Upper lobe of right lung (tissue), 1 donor: ENCODE data around the gene TFDP1. TPM values are rescaled to one million over a fixed set of nuclear protein-coding genes. Genes with fewer than 3 reads are reported as not detected.

Source experiments
- ATAC-seq: fragments of 200-7000 bp; cut with Tn5 transposase; one replicate; pipeline ENCODE4 v1.9.1; 2020; ENCODE audit warnings: mild to moderate bottlenecking, moderate library complexity
- DNase-seq: peaks from one replicate; pipeline ENCODE4 v3.0.0-alpha.2; 2020
- H3K27ac ChIP-seq: fragments of 200-600 bp; one replicate; pipeline ENCODE4 v1.8.0; 2022
- H3K27me3 ChIP-seq: fragments of 200-600 bp; one replicate; pipeline ENCODE4 v1.8.0; 2022; ENCODE audit warnings: mild to moderate bottlenecking
- H3K36me3 ChIP-seq: fragments of 200-600 bp; one replicate; pipeline ENCODE4 v1.8.0; 2022
- H3K4me1 ChIP-seq: fragments of 200-600 bp; one replicate; pipeline ENCODE4 v1.8.0; 2022
- H3K4me3 ChIP-seq: fragments of 200-600 bp; one replicate; pipeline ENCODE4 v1.8.0; 2022; ENCODE audit warnings: mild to moderate bottlenecking
- H3K9me3 ChIP-seq: fragments of 200-600 bp; one replicate; pipeline ENCODE4 v1.8.0; 2022
- intact Hi-C: fragments of 100-400 bp; cut with DNase I; formaldehyde crosslinking; loops from one replicate; pipeline ENCODE4 v1.11.0; 2022
- total RNA-seq: library from RNA; stranded (reverse); fragmentation: NEBNext Ultra II Directional; extraction: Animal tissue kit (Norgen Biotek cat#: 25700); gene quantifications from one replicate; pipeline ENCODE4 v1.2.1, GENCODE V29; 2021
- TF ChIP-seq, protein P1 (sequence below): fragments of 200-600 bp; IDR thresholded peaks from one replicate; pipeline ENCODE4 v1.8.0; 2022; ENCODE audit warnings: antibody characterized with exemption
- donor health status: DM: no; HTN: yes; CAD: no; lungs with severe emphysema.

TFDP1 gene
- total RNA-seq, 1 donor from 2014 or later, result 42.3 TPM

DNA sequence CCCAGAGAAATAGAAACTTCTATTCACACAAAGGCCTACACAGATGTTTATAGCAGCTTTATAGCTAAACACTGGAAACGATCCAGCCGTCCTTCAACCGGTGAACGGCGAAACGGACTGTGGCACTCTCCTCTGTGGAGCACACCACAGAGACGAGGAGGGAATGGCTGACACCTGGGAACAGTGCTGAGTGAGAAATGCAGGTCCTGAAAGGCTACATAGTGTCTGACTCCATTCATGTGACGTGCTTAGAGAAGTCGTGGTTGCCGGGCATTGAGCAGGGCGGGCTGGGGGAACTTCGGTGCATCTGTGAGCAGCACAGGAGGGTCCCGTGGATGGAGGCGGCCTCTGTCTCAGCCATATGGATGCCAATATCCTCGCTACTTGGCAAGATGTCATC lies 79.4 kb downstream of the TFDP1 start:
- DNase-seq (peak; percentile 40), ATAC-seq (no peak)
- Histone ChIP-seq H3K36me3 (no peaks in the 10 kb centered on the region), H3K27me3 (no peaks in the 10 kb centered on the region), H3K4me3 (no peak overlapping the region), H3K4me1 (no peaks in the 10 kb centered on the region), H3K9me3 (no peaks in the 10 kb centered on the region), H3K27ac (no peak overlapping the region)
- TF ChIP-seq, protein P1, sequence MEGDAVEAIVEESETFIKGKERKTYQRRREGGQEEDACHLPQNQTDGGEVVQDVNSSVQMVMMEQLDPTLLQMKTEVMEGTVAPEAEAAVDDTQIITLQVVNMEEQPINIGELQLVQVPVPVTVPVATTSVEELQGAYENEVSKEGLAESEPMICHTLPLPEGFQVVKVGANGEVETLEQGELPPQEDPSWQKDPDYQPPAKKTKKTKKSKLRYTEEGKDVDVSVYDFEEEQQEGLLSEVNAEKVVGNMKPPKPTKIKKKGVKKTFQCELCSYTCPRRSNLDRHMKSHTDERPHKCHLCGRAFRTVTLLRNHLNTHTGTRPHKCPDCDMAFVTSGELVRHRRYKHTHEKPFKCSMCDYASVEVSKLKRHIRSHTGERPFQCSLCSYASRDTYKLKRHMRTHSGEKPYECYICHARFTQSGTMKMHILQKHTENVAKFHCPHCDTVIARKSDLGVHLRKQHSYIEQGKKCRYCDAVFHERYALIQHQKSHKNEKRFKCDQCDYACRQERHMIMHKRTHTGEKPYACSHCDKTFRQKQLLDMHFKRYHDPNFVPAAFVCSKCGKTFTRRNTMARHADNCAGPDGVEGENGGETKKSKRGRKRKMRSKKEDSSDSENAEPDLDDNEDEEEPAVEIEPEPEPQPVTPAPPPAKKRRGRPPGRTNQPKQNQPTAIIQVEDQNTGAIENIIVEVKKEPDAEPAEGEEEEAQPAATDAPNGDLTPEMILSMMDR, result no peak
- intact Hi-C loops, result no loop called here

DNA sequence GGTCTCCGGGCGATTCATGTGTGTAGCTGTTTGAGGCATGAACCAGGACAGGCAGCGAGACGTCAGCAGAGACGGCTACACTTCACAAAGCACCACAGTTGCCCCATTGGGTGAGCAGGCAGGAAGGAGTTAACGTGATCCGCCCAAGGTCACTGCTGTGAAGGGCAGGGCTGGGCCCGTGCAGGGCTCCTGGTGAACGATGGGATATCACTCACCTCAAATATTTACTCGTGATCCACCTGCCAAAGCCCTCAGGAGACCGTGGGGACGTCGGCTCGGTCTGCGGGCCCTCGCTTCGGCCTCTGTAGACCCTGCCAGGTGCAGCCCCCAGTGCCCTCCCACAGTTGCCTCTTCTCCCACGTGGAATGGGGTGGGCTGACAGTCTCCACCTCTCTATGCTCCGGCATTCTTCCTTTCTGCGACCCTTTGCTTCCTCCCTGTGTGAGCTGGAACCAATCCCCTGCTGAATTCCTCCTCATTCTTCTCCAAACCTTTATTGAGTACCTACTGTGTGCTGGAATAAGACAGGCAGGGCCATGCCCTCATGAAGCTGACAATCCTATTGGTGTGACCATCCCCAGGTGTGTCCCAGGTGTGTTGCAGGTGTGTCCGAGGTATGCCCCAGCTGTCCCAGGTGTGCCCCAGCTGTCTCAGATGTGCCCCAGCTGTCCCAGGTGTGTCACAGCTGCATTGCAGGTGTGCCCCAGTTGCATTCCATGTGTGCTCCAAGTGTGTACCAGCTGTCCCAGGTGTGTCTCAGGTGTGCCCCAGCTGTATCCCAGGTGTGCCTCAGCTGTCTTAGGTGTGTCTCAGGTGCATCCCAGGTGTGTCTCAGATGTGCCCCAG lies 80.4 kb downstream of the TFDP1 start:
- TF ChIP-seq, protein P1, result no peak
- no peak overlapping the region for H3K4me3 ChIP-seq
- no peaks in the 10 kb centered on the region for H3K4me1 ChIP-seq
- H3K36me3 ChIP-seq, result no peaks in the 10 kb centered on the region
- H3K9me3 ChIP-seq, result no peaks in the 10 kb centered on the region
- H3K27me3 ChIP-seq, result no peaks in the 10 kb centered on the region
- intact Hi-C loops, result no loop called here
- ATAC-seq (no peak), DNase-seq (peak; percentile 52)
- H3K27ac ChIP-seq, result no peak overlapping the region

DNA sequence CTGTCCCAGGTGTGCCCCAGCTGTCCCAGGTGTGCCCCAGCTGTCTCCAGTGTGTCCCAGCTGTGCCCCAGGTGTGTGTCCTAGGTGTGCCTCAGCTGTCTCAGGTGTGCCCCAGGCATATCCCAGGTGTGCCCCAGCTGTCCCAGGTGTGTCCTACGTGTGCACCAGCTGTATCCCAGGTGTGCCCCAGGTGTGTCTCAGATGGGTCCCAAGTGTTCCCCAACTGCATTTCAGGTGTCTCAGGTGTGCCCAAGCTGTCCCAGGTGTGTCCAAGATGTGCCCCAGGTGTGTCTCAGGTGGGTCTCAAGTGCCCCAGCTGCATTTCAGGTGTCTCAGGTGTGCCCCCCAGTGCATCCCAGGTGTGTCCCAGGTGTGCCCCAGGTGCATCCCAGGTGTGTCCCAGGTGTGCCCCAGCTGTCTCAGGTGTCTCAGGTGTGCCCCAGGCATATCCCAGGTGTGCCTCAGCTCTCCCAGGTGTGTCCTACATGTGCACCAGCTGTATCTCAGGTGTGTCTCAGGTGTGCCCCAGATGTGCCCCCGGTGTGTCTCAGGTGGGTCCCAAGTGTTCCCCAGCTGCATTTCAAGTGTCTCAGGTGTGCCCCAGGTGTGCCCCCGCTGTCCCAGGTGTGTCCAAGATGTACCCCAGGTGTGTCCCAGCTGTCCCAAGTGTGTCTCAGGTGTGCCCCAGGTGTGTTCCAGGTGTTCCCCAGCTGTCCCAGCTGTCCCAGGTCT lies 81.2 kb downstream of the TFDP1 start:
- Histone ChIP-seq H3K4me3 (no peak overlapping the region), H3K27ac (no peak overlapping the region), H3K36me3 (no peaks in the 10 kb centered on the region), H3K9me3 (no peaks in the 10 kb centered on the region), H3K4me1 (no peaks in the 10 kb centered on the region), H3K27me3 (no peaks in the 10 kb centered on the region)
- TF ChIP-seq, protein P1, result no peak
- DNase-seq (peak; percentile 38), ATAC-seq (no peak)
- intact Hi-C loops, result no loop called here

DNA sequence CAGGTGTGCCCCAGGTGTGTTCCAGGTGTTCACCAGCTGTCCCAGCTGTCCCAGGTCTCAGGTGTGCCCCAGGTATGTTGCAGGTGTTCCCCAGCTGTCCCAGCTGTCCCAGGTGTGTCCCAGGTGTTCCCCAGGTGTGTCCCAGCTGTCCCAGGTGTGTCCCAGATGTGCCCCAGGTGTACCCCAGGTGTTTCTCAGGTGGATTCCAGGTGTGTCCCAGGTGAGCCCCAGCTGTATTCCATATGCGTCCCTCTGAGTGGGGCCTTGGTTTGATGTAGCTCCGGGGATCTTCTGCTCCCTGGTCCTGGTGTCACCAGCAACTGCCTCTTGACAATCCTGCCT lies 81.7 kb downstream of the TFDP1 start:
- H3K4me1 ChIP-seq, result no peaks in the 10 kb centered on the region
- ATAC-seq (no peak), DNase-seq (no peak)
- H3K27ac ChIP-seq, result no peak overlapping the region
- no peaks in the 10 kb centered on the region for H3K9me3 ChIP-seq
- H3K36me3 ChIP-seq, result no peaks in the 10 kb centered on the region
- TF ChIP-seq, protein P1, result no peak
- H3K27me3 ChIP-seq, result no peaks in the 10 kb centered on the region
- H3K4me3 ChIP-seq, result no peak overlapping the region
- intact Hi-C loops, result no loop called here

DNA sequence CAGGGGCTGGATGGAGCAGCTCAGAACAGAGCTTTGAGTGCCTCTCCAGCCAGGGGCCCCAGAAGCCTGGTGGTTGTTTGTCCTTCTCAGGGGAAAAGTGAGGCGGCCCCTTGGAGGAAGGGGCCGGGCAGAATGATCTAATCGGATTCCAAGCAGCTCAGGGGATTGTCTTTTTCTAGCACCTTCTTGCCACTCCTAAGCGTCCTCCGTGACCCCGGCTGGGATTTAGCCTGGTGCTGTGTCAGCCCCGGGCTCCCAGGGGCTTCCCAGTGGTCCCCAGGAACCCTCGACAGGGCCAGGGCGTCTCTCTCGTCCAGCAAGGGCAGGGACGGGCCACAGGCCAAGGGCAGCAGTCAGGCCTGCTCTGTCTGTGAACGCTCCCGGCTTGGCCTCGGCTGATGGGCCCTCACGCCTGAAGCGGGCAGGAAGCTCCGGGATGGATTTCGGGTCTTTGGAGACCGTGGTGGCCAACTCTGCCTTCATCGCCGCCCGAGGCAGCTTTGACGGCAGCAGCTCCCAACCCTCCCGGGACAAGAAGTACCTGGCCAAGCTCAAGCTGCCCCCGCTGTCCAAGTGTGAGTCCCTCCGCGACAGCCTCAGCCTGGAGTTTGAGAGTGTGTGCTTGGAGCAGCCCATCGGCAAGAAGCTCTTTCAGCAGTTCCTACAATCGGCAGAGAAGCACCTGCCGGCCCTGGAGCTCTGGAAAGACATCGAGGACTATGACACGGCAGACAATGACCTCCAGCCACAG lies 82.6 kb downstream of the TFDP1 start, which contains the start of gene GRK1:
Gene GRK1 (plus strand): TSS at position 269 of the 751 bp plus-strand sequence. CDS start 168 bp downstream, at position 437.
- Histone ChIP-seq H3K4me1 (no peaks in the 10 kb centered on the region), H3K4me3 (no peak within 1 kb of the TSS), H3K9me3 (no peaks in the 10 kb centered on the region), H3K36me3 (no peaks in the 10 kb centered on the region), H3K27me3 (no peaks in the 10 kb centered on the region), H3K27ac (no peak within 1 kb of the TSS)
- ATAC-seq (no peak), DNase-seq (peak; percentile 63)
- TF ChIP-seq, protein P1, result no peak
- intact Hi-C loops, result no loop called here
